ENCODE measurements around the gene DCDC2C.

DNA sequence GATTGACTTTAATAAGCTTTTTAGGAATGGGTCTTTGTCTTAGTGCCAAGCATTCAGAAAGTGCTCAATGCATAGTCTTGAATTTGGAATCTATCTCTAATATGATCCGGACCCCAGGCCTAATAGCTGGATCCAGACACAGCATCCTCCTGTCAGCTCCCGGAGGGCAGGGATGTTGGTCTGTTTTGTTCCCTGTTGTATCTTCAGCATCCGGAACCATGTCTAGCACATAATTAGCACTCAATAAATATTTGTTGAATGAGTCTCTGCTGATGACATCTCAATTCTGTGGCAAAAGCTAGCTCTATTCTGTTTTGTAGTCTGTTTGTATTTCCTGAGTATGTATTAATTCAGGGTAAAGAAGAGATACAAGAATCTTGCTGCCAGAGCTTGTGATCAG, 169.1 kb downstream of the DCDC2C start:
- TF ChIP-seq CTCF (conservative IDR thresholded peaks at IDR 0.05; ENCODE audit: low read depth, low read length) = no peak
- TF ChIP-seq EZH2 (IDR thresholded peaks at IDR 0.05; ENCODE audit: borderline replicate concordance, low read depth, low read length, poor library complexity, severe bottlenecking) = no peak

All from A673 (cell line).